ENCODE data around the gene PPP1R9B.

PPP1R9B gene

GRCh38 chr17:50139185-50139783, 11.2 kb downstream of the PPP1R9B start:
- TF ChIP-seq, protein P1, sequence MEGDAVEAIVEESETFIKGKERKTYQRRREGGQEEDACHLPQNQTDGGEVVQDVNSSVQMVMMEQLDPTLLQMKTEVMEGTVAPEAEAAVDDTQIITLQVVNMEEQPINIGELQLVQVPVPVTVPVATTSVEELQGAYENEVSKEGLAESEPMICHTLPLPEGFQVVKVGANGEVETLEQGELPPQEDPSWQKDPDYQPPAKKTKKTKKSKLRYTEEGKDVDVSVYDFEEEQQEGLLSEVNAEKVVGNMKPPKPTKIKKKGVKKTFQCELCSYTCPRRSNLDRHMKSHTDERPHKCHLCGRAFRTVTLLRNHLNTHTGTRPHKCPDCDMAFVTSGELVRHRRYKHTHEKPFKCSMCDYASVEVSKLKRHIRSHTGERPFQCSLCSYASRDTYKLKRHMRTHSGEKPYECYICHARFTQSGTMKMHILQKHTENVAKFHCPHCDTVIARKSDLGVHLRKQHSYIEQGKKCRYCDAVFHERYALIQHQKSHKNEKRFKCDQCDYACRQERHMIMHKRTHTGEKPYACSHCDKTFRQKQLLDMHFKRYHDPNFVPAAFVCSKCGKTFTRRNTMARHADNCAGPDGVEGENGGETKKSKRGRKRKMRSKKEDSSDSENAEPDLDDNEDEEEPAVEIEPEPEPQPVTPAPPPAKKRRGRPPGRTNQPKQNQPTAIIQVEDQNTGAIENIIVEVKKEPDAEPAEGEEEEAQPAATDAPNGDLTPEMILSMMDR (IDR thresholded peaks at IDR 0.05), result no peak

DNA sequence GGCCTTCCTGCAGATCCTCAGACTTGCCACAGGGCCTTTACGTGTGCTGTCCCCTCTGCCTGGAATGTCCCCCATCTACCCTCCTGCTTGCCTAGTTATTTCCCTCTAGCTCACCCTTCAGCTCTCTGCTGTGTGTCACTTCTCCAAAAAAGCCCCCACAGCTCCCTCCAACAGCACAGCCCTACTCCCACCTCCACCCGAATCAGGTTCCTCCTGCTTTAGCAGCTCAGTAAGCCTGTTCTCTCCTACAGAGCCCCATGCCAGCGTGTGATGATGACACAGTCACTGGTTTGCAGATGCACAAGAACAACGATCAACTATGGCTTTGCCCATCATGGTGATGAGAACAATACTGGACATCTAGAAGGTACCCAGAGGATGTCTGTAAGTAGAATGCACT, 13.4 kb downstream of the PPP1R9B start:
- TF ChIP-seq, protein P1 (IDR thresholded peaks at IDR 0.05), result no peak

- TF ChIP-seq, protein P1 (IDR thresholded peaks at IDR 0.05), result no peak
Measured at GRCh38 chr17:50136096-50136687, 14.3 kb downstream of the PPP1R9B start.

- TF ChIP-seq, protein P1 (IDR thresholded peaks at IDR 0.05), result no peak
Measured at GRCh38 chr17:50135316-50136095, 15.0 kb downstream of the PPP1R9B start.

GRCh38 chr17:50134206-50135110, 16.0 kb downstream of the PPP1R9B start:
- TF ChIP-seq, protein P1 (IDR thresholded peaks at IDR 0.05), result no peak

DNA sequence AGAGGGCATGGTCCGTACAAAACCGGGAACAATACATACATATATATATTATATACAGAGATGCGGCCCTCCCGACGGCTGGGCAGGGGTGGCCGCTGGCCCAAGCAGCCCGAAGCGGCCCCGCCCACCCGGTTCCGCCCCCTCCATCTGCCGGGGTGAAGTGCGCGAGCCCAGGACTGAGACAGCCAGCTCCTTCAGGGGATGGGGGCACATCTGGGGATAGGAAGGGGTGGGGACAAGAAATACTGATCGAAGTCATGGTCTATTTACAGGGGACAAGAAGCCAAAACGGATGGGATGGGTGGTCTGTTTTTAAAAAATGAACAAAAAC, 16.7 kb downstream of the PPP1R9B start:
- TF ChIP-seq, protein P1 (IDR thresholded peaks at IDR 0.05), result no peak

DNA sequence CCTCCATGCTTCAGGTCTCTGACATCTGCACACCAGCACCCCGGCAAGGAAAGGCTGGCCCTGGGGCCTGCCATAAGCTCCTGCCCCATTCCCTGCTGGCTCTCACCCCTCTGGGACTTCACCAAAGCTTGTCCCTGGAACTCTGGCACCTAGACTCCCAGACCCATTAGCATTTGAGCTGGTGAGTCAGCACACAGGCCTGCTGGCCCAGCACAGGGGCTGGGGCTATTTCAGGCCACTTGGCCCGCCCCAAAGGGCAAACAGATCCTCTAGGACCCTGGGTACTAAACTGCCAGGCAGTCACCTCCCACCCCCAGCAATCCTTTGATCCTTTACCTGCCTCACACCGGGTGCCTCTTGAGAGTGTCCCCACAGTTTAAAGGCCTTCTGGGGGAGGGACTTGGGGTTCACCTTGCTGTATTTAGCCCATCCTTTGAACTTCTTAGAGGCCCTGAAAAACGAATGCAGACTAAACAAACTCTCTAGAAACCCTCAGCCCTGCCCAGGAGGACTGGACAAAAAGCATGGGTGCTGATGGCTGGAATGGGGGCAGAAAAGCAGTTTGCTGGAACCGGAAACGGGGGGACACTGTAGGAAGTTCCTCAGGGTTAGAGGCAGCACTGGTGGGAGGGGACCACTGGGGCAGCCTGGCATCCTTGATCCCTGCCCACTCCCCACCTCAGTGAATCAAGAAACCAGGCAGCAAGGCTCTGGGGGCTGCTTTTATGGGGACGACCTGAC, 17.3 kb downstream of the PPP1R9B start:
- TF ChIP-seq, protein P1 (IDR thresholded peaks at IDR 0.05), result no peak

All from LNCAP (cell line).